Dedifferentiated amniotic fluid mesenchymal stem cell (primary cell): ENCODE measurements around the gene DES.

ENCODE experiments used
- DNase-seq: peaks from one replicate; pipeline ENCODE4 v3.0.0-alpha.2; 2016; ENCODE audit errors: extremely low spot score

Gene DES

GRCh38 chr2:219453671-219454590 lies 35.8 kb downstream of the DES start:
- peak; percentile 84 for DNase-seq

- no peak for DNase-seq
These were observed 37.4 kb downstream of the DES start for GRCh38 chr2:219455581-219455980.

DNA sequence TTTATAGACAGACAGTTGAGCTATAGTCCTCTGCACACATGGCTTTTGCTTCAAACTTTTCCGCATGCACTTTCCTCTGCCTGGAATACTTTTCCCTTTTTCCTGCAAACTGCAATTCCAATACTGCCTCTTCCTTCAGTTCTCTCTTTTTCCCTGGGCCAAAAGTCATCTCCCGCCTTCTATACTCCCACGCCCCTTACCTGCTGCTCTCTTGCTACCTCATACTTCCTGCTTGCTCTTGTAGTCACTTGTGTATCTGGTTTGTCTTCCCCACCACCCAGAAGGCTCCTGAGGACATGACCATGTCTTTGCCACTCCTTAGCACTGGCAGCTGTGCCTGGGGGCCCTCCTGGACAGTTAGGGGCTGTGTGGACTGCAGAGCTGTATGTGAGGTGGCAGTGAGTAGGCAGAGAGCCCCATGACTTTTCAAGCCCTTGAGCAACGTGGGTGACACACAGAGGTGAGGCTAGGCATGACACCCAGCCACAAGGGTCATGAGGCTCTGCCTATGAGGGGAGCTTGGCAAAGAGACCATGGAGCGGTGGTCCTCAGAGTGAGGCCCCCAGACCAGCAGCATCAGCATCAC lies 39.7 kb downstream of the DES start:
- DNase-seq = no peak

DNA sequence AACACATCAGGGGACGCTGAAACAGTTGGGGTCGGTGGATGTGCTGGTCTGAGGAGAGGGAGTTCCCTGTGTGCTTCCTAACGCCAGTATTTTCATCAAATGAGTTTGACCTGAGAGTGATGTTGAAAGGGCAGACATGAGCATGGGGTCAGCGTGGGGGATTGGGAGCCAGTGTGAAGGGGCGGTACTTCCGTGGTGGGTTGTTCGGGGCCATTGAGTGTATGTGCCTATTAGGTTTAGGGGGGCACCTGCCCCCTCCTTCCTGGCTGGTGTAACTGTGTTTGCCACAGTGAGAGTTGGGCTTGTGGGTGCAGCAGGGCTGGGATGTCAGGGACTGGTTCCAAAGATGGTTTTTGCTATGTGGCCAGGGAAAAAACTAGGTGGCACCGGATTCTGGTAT lies 40.8 kb downstream of the DES start:
- no peak for DNase-seq

DNA sequence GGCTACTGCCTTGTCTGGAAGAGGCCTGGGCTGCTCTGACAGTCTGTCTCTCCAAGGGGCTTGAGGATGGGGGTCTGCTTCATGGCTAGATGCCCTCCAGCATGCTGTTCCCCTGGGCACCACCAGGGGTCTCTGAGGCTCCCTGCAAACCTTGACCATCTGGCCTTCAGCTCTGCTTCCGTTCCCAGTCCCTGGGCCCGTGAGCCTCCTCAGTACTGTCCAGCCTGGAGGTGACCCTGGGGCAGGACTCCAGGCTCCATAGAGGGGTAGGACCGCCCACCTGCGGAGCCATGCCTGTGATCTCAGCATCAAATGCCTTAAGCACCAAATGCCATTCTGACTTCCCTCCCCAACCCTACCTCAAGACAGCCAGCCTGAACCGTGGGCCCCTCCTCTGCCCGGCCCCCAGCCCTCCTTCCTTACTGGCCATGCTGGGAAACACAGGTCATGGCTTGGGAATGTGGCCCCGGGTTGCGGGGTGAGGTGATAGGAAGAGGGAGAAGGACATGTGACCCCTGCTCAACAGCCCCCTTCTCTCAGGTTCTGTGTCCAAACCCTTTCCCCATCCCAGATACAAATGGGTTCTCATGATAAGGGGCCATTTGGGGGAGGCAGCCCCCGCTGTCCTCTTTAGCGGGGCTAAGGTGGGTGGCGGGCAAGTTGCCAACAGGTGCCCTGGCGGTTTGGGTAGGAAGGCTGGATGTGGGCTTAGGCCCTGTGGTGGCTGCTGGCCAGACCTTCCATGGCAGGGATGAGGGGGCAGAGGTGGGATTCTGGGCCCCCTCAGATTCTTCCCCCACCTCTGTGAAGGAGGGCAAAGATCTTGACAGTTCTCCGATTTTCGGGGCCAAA lies 41.5 kb downstream of the DES start:
- peak; percentile 50 for DNase-seq

DNA sequence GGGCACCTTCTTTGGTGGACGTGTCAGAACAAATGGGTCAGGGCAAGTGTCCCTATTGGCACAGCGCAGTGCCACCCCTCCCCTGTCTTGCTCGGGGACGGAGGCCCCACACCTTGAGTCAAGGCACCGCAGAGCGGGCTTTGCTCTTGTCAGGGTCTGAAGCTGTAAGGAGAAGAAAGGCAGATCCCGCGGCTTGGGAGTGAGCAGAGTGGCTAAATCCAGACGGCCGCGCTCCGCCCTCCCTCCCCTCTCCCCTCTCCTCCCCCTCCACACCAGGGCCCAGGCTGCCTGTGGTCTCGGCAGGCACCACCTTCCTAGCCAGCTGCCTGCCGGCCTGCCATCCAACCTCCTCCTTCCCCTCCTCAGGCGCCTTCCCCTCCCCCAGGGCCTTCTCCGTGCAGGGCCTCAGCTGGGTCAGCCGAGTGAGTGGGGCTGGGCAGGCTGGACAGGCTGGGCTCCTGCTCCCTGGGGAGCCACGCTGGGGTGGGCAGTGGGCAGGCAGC lies 42.3 kb downstream of the DES start:
- peak; percentile 57 for DNase-seq

GRCh38 chr2:219461047-219461514 lies 42.9 kb downstream of the DES start:
- no peak for DNase-seq

- no peak for DNase-seq
These were observed 43.5 kb downstream of the DES start for GRCh38 chr2:219461669-219462068.

DNA sequence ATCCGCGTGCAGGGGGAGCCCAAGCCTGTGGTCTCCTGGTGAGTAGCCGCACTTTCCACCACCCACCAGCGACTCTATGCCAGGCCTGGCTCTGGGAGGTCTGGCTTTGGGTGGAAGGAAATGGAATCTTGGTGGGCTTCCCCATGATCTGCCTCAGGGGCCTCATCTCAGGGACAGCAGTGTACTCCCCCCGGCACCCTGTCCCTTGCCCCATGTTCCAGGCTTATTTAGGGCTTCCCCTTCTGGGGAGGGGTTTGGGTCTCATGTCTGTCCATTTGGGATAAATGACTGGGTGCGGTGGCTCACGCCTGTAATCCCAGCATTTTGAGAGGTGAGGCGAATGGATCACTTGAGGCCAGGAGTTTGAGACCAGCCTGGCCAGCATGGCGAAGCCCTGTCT lies 44.2 kb downstream of the DES start:
- no peak for DNase-seq

DNA sequence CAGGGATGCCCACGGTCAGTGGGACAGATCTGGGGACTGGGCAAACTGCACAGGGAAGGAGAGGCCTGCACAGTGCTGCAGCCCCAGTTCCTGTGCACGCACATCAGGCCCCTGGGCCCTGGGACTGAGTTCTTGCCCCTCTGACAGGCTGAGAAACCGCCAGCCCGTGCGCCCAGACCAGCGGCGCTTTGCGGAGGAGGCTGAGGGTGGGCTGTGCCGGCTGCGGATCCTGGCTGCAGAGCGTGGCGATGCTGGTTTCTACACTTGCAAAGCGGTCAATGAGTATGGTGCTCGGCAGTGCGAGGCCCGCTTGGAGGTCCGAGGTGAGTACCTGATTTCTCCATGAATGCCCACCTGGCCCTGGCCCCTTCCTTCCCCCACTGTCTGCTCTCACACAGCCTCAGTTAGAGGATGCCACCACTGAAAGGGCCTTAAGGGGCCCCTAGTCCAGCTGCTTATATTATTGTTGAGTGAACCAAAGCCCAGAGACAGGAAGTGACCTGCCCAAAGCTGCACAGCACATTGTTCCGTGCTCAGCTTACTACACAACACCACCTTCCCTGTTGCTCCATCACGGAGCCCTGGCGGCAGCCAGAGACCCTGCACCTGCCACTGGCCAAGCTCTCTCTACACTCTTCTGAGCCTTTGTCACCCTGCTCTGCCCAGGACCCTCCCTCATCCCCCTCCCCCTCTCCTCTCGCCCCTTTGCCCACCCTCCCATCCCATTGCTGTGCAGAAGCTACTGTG lies 46.3 kb downstream of the DES start:
- DNase-seq = no peak

DNA sequence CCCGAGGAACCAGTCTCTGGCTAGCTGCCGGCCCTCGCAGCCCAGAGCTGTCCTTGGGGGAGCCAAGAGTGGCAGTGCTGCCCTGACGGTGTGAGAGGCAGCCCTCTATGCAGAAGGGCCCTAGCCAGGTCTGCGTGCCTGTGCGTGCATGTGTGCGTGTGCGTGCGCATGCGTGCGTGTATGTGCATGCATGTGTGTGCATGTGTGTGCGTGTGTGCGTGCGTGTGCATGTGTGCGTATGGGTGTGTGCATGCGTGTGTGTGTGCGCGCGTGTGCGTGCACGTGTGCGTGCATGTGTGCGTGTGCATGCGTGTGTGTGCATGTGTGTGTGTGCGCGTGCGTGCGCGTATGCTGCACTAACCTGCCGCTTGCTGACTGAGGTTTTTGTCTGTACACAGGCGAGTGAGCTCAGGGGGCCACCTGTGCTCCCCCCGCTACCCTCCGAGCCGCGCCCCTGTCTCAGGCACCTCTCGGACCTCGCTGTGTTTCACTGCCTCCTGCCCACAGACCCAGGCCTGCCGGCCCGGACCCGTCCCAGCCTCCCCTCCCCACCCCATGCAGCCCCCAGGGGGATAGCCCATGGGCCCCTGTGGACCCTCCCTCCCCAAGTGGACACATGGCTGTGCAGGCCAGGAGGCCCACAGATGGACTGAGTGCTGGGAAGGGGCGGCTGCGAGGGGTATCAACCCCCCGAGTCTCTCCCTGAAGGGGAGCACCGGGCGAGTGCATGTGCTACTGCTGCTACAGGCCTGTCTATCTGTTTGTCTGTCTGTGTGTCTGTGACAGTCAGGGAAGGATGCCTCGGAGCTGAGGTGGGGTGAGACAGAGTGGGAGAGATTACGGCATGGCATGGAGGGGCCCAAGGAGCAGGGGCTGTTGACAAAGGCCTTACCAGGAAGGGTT lies 47.7 kb downstream of the DES start:
- no peak for DNase-seq

GRCh38 chr2:219466816-219467735 lies 48.9 kb downstream of the DES start:
- no peak for DNase-seq

- DNase-seq = no peak
These were observed 49.5 kb downstream of the DES start for GRCh38 chr2:219467736-219468075.

DNA sequence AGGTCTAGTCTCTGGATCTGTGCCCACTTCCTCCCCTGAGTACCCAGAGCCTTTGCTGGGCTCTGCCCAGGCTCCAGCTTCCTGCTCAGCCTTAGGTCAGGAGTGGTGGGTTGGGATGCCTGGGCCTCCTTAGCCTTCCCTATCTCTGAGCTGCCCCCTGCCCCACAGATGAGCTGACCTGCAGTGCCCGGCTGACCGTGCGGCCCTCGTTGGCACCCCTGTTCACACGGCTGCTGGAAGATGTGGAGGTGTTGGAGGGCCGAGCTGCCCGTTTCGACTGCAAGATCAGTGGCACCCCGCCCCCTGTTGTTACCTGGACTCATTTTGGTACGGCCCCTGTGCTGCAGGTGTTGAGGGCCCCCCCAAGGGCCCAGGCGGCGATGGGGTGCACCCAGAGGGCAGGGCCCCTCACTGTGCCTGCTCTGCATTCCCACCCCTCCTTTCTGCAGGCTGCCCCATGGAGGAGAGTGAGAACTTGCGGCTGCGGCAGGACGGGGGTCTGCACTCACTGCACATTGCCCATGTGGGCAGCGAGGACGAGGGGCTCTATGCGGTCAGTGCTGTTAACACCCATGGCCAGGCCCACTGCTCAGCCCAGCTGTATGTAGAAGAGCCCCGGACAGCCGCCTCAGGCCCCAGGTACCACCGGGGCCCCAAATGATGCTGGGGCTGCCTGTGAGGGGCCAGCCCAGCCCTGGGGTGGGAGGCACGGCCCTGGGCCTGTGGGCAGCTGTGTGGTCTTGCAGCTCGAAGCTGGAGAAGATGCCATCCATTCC lies 50.4 kb downstream of the DES start:
- DNase-seq = no peak

DNA sequence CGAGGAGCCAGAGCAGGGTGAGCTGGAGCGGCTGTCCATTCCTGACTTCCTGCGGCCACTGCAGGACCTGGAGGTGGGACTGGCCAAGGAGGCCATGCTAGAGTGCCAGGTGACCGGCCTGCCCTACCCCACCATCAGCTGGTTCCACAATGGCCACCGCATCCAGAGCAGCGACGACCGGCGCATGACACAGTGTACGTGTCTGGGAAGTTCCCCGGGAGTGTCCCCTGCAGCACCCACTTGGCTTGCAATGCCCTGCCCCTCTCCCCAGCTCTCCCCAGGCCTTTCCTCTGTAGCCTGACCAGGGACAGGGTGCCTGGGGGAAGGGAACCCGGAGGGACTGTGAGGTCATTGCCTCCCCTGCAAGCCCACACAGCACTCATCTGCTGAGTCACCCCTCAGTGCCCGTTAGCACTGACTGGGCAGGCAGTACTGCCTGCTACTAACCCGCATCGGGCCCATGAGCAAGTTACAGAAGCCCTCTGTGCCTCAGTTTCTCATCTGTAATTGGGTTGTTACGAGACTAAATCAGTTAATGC lies 51.1 kb downstream of the DES start:
- DNase-seq = no peak

GRCh38 chr2:219470429-219470828 lies 52.3 kb downstream of the DES start:
- DNase-seq = no peak

- no peak for DNase-seq
These were observed 53.5 kb downstream of the DES start for GRCh38 chr2:219471476-219472371.
